Measurements from ENCODE around the gene CGB3. TPM values are rescaled to one million over a fixed set of nuclear protein-coding genes. Genes with fewer than 3 reads are reported as not detected.

The CGB3 gene
- total and polyA plus RNA-seq, 2 of the 4 experiments (the other 2 are of a cell fraction): not detected

- POLR2A ChIA-PET (ENCODE audit: unreplicated experiment): no interaction called here
- dilution Hi-C loops (cut with HindIII; ENCODE audit: low sequenced_read_pairs, unreplicated experiment): no loop called here
- BruUV-seq (replicated peaks): no TSS peak
Measured at GRCh38 chr19:49069026-49069425, 44.9 kb upstream of the CGB3 start.

More at GRCh38 chr19:49069026-49069425, 44.9 kb upstream of the CGB3 start:
- H2BK5ac ChIP-seq (ENCODE audit: low read depth, low read length, poor library complexity, severe bottlenecking): no peak overlapping the region
- no peak overlapping the region for H2BK15ac ChIP-seq (ENCODE audit: low read depth, low read length)
- H3K14ac ChIP-seq (replicated peaks; ENCODE audit: low read depth, low read length): no peak overlapping the region
- no peak overlapping the region for H4K91ac ChIP-seq (ENCODE audit: insufficient read depth, low read depth, low read length)
- no peak overlapping the region for H2BK20ac ChIP-seq (ENCODE audit: low read depth, low read length)
- no peaks in the 10 kb centered on the region for H3K36me3 ChIP-seq (ENCODE audit: control insufficient read depth, insufficient read depth, low read length)
- H3K23ac ChIP-seq (ENCODE audit: low read depth, low read length): no peak overlapping the region
- no peak overlapping the region for H3K9ac ChIP-seq (ENCODE audit: low read depth, low read length)
- no peak overlapping the region for H2BK120ac ChIP-seq (ENCODE audit: low read depth, low read length)
- in situ Hi-C loops (cut with MboI; ENCODE audit: low sequenced_read_pairs): no loop called here
- H3K4me1 ChIP-seq (ENCODE audit: control insufficient read depth, insufficient read depth, low read length): peaks cover 2% of the 10 kb centered on the region; the same call in 1 of the 2 replicates
- H2AK5ac ChIP-seq (ENCODE audit: low read depth, low read length): no peak overlapping the region
- H4K8ac ChIP-seq (ENCODE audit: low read depth in 2 of 2, low read length in 2 of 2): no peak overlapping the region
- no peak overlapping the region for H3K27ac ChIP-seq (ENCODE audit: insufficient read depth, low read length)
- no peak for DNase-seq
- no peak overlapping the region for H4K5ac ChIP-seq (ENCODE audit: low read depth, low read length)
- no peak overlapping the region for H3K4me2 ChIP-seq (ENCODE audit: low read depth, low read length)
- CTCF ChIA-PET: no interaction called here
- TF ChIP-seq NFE2L2 (IDR thresholded peaks at IDR 0.05; ENCODE audit: low read depth, low read length) (no peak), SMC3 (IDR thresholded peaks at IDR 0.05; ENCODE audit: low read depth, low read length) (no peak), BHLHE40 (IDR thresholded peaks at IDR 0.05; ENCODE audit: low read depth, low read length) (no peak), MAFK (IDR thresholded peaks at IDR 0.05; ENCODE audit: low read depth, low read length) (no peak), RAD21 (IDR thresholded peaks at IDR 0.05; ENCODE audit: low read length) (no peak), MXI1 (IDR thresholded peaks at IDR 0.05; ENCODE audit: borderline replicate concordance, low read depth, low read length) (no peak), RCOR1 (IDR thresholded peaks at IDR 0.05; ENCODE audit: insufficient replicate concordance, low read length) (no peak), CHD1 (IDR thresholded peaks at IDR 0.05; ENCODE audit: low read depth, low read length) (no peak), RFX5 (IDR thresholded peaks at IDR 0.05; ENCODE audit: low read depth, low read length) (no peak), POLR2A (IDR thresholded peaks at IDR 0.05; ENCODE audit: low read depth, low read length) (no peak), USF2 (IDR thresholded peaks at IDR 0.05; ENCODE audit: low read depth, low read length) (no peak), MAZ (IDR thresholded peaks at IDR 0.05; ENCODE audit: borderline replicate concordance, low read depth, low read length) (no peak), CTCF (conservative IDR thresholded peaks at IDR 0.05; ENCODE audit: low read depth, low read length) (no peak), CEBPB (IDR thresholded peaks at IDR 0.05; ENCODE audit: low read depth, low read length) (no peak), FOS (IDR thresholded peaks at IDR 0.05; ENCODE audit: low read depth, low read length) (no peak)
- TF ChIP-seq, protein P1, sequence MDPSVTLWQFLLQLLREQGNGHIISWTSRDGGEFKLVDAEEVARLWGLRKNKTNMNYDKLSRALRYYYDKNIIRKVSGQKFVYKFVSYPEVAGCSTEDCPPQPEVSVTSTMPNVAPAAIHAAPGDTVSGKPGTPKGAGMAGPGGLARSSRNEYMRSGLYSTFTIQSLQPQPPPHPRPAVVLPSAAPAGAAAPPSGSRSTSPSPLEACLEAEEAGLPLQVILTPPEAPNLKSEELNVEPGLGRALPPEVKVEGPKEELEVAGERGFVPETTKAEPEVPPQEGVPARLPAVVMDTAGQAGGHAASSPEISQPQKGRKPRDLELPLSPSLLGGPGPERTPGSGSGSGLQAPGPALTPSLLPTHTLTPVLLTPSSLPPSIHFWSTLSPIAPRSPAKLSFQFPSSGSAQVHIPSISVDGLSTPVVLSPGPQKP (IDR thresholded peaks at IDR 0.05; ENCODE audit: borderline replicate concordance, low read depth, low read length): no peak
- WGBS, 2 experiments (ENCODE audit: extremely low coverage in 2 of 2, insufficient read length in 1 of 2): 83% methylated on average over 4 of the region's 9 CpGs; no CpG with 5 or more reads in 1 of the 2 experiments
- no peak overlapping the region for H3K18ac ChIP-seq (ENCODE audit: low read depth, low read length)
- intact Hi-C loops (cut with micrococcal nuclease): no loop called here
- H3K9me3 ChIP-seq (ENCODE audit: control insufficient read depth, insufficient read depth, low read length): peaks cover 18% of the 10 kb centered on the region
- H4K20me1 ChIP-seq (ENCODE audit: insufficient read depth, low read length): no peaks in the 10 kb centered on the region
- H3K79me1 ChIP-seq (ENCODE audit: low read depth in 1 of 2, low read length in 2 of 2): no peaks in the 10 kb centered on the region
- no peak overlapping the region for H2AFZ ChIP-seq (replicated peaks; ENCODE audit: low read length, poor library complexity)
- H3K56ac ChIP-seq (ENCODE audit: extremely low read depth, insufficient read depth, low read length): no peak overlapping the region
- no peaks in the 10 kb centered on the region for H3K9me1 ChIP-seq (ENCODE audit: insufficient read depth, low read length)
- no peak overlapping the region for H3K4me3 ChIP-seq (ENCODE audit: insufficient read depth, low read depth, low read length)
- H2AK9ac ChIP-seq (replicated peaks; ENCODE audit: low read depth, low read length, poor library complexity): no peak overlapping the region
- H3K4ac ChIP-seq (ENCODE audit: low read depth, low read length): no peak overlapping the region
- peaks cover 68% of the 10 kb centered on the region for H3K27me3 ChIP-seq (ENCODE audit: control insufficient read depth, insufficient read depth, low read length)
- ATAC-seq (ENCODE audit: low read depth): no peak

Data from IMR-90 (cell line).